Measurements from ENCODE around the gene ZNF804A. TPM values are rescaled to one million over a fixed set of nuclear protein-coding genes. Genes with fewer than 3 reads are reported as not detected.

ZNF804A gene
- total and polyA plus RNA-seq, 5 experiments from 2014 or later: not detected

- H3K9me3 Mint-ChIP-seq: peaks cover 0 to 7% (median 0%) of the 10 kb centered on the region in 9 donors
- H3K4me3 Mint-ChIP-seq: no peak overlapping the region
- peaks cover 0 to 1% (median 0%) of the 10 kb centered on the region in 5 donors for H3K27me3 Mint-ChIP-seq
- POLR2A ChIA-PET: no interaction called here
- ATAC-seq (no peak), DNase-seq (no peak)
- no peaks in the 10 kb centered on the region for H3K4me1 Mint-ChIP-seq
- H3K27ac Mint-ChIP-seq: no peak overlapping the region
- H3K36me3 Mint-ChIP-seq: no peaks in the 10 kb centered on the region
These were observed 87.9 kb downstream of the ZNF804A start for GRCh38 chr2:184685999-184686841.

GRCh38 chr2:184689638-184690037, 91.3 kb downstream of the ZNF804A start:
- DNase-seq (no peak), ATAC-seq (no peak)
- peaks cover 0 to 1% (median 0%) of the 10 kb centered on the region in 5 donors for H3K27me3 Mint-ChIP-seq
- no peak overlapping the region for H3K4me3 Mint-ChIP-seq
- H3K9me3 Mint-ChIP-seq: peaks cover 0 to 7% (median 0%) of the 10 kb centered on the region in 9 donors
- H3K27ac Mint-ChIP-seq: no peak overlapping the region
- no peaks in the 10 kb centered on the region for H3K36me3 Mint-ChIP-seq
- POLR2A ChIA-PET: no interaction called here
- H3K4me1 Mint-ChIP-seq: no peaks in the 10 kb centered on the region

GRCh38 chr2:184692141-184692734, 93.9 kb downstream of the ZNF804A start:
- Mint-ChIP-seq H3K27me3 (peaks cover 0 to 1% (median 0%) of the 10 kb centered on the region in 5 donors), H3K36me3 (no peaks in the 10 kb centered on the region)
- DNase-seq: no peak

GRCh38 chr2:184696644-184697043, 98.3 kb downstream of the ZNF804A start:
- ATAC-seq (no peak), DNase-seq (no peak)
- Mint-ChIP-seq H3K27me3 (no peaks in the 10 kb centered on the region), H3K4me1 (no peaks in the 10 kb centered on the region), H3K27ac (no peak overlapping the region), H3K36me3 (no peaks in the 10 kb centered on the region), H3K9me3 (peaks cover 0 to 2% (median 0%) of the 10 kb centered on the region in 9 donors), H3K4me3 (no peak overlapping the region)
- POLR2A ChIA-PET: no interaction called here

More at GRCh38 chr2:184692141-184692734, 93.9 kb downstream of the ZNF804A start:
- Mint-ChIP-seq H3K27ac (no peak overlapping the region), H3K4me3 (no peak overlapping the region), H3K4me1 (no peaks in the 10 kb centered on the region), H3K9me3 (peaks cover 0 to 3% (median 0%) of the 10 kb centered on the region in 9 donors)
- POLR2A ChIA-PET: no interaction called here
- no peak for ATAC-seq

- Mint-ChIP-seq H3K9me3 (peaks cover 0 to 4% (median 0%) of the 10 kb centered on the region in 9 donors), H3K4me3 (no peak overlapping the region), H3K27me3 (no peaks in the 10 kb centered on the region), H3K27ac (no peak overlapping the region), H3K4me1 (no peaks in the 10 kb centered on the region), H3K36me3 (no peaks in the 10 kb centered on the region)
- no peak for ATAC-seq
- no peak for DNase-seq
- POLR2A ChIA-PET: no interaction called here
These were observed 100.1 kb downstream of the ZNF804A start for GRCh38 chr2:184698476-184698875.

- no peaks in the 10 kb centered on the region for H3K27me3 Mint-ChIP-seq
- peaks cover 0 to 22% (median 7%) of the 10 kb centered on the region in 9 donors for H3K9me3 Mint-ChIP-seq
- POLR2A ChIA-PET: no interaction called here
- ATAC-seq (no peak), DNase-seq (no peak)
- H3K36me3 Mint-ChIP-seq: no peaks in the 10 kb centered on the region
- no peak overlapping the region for H3K27ac Mint-ChIP-seq
- H3K4me3 Mint-ChIP-seq: no peak overlapping the region
- no peaks in the 10 kb centered on the region for H3K4me1 Mint-ChIP-seq
These were observed 123.6 kb downstream of the ZNF804A start for GRCh38 chr2:184721881-184722280.

- DNase-seq: no peak
- ATAC-seq: no peak
- Mint-ChIP-seq H3K4me1 (no peaks in the 10 kb centered on the region), H3K27me3 (no peaks in the 10 kb centered on the region), H3K36me3 (no peaks in the 10 kb centered on the region), H3K4me3 (no peak overlapping the region), H3K27ac (no peak overlapping the region), H3K9me3 (peaks cover 0 to 6% (median 0%) of the 10 kb centered on the region in 9 donors)
- POLR2A ChIA-PET: no interaction called here
These were observed 129.5 kb downstream of the ZNF804A start for GRCh38 chr2:184727813-184728212.

- ATAC-seq: no peak
- no peak for DNase-seq
- Mint-ChIP-seq H3K9me3 (peaks cover 0 to 6% (median 0%) of the 10 kb centered on the region in 9 donors), H3K36me3 (no peaks in the 10 kb centered on the region), H3K27me3 (no peaks in the 10 kb centered on the region), H3K27ac (no peak overlapping the region), H3K4me3 (no peak overlapping the region), H3K4me1 (no peaks in the 10 kb centered on the region)
- POLR2A ChIA-PET: no interaction called here
These were observed 130.1 kb downstream of the ZNF804A start for GRCh38 chr2:184728411-184728810.

- Mint-ChIP-seq H3K36me3 (no peaks in the 10 kb centered on the region), H3K9me3 (peaks cover 0 to 6% (median 0%) of the 10 kb centered on the region in 9 donors), H3K4me1 (no peaks in the 10 kb centered on the region), H3K27me3 (no peaks in the 10 kb centered on the region), H3K4me3 (no peak overlapping the region), H3K27ac (no peak overlapping the region)
- POLR2A ChIA-PET: no interaction called here
- DNase-seq: no peak
- no peak for ATAC-seq
These were observed 131.3 kb downstream of the ZNF804A start for GRCh38 chr2:184729581-184729980.

- no peak for ATAC-seq
- POLR2A ChIA-PET: no interaction called here
- DNase-seq: no peak
- H3K4me3 Mint-ChIP-seq: no peak overlapping the region
- no peak overlapping the region for H3K27ac Mint-ChIP-seq
- H3K27me3 Mint-ChIP-seq: no peaks in the 10 kb centered on the region
- peaks cover 0 to 7% (median 0%) of the 10 kb centered on the region in 9 donors for H3K9me3 Mint-ChIP-seq
- no peaks in the 10 kb centered on the region for H3K4me1 Mint-ChIP-seq
- H3K36me3 Mint-ChIP-seq: no peaks in the 10 kb centered on the region
These were observed 132.0 kb downstream of the ZNF804A start for GRCh38 chr2:184730288-184730687.

- Mint-ChIP-seq H3K4me1 (no peaks in the 10 kb centered on the region), H3K27ac (no peak overlapping the region), H3K27me3 (no peaks in the 10 kb centered on the region), H3K9me3 (peaks cover 0 to 10% (median 0%) of the 10 kb centered on the region in 9 donors), H3K36me3 (no peaks in the 10 kb centered on the region), H3K4me3 (no peak overlapping the region)
- ATAC-seq (no peak), DNase-seq (no peak)
- POLR2A ChIA-PET: no interaction called here
These were observed 136.0 kb downstream of the ZNF804A start for GRCh38 chr2:184734338-184734737.

GRCh38 chr2:184735611-184736010, 137.3 kb downstream of the ZNF804A start:
- DNase-seq: no peak
- no peaks in the 10 kb centered on the region for H3K36me3 Mint-ChIP-seq
- H3K4me1 Mint-ChIP-seq: no peaks in the 10 kb centered on the region
- H3K27me3 Mint-ChIP-seq: no peaks in the 10 kb centered on the region
- peaks cover 0 to 10% (median 2%) of the 10 kb centered on the region in 9 donors for H3K9me3 Mint-ChIP-seq
- no peak overlapping the region for H3K4me3 Mint-ChIP-seq
- ATAC-seq: no peak
- no peak overlapping the region for H3K27ac Mint-ChIP-seq
- POLR2A ChIA-PET: no interaction called here

- Mint-ChIP-seq H3K27ac (no peak overlapping the region), H3K4me1 (no peaks in the 10 kb centered on the region), H3K4me3 (no peak overlapping the region), H3K9me3 (peaks cover 0 to 20% (median 2%) of the 10 kb centered on the region in 9 donors), H3K36me3 (no peaks in the 10 kb centered on the region), H3K27me3 (no peaks in the 10 kb centered on the region)
- POLR2A ChIA-PET: no interaction called here
- ATAC-seq (no peak), DNase-seq (no peak)
These were observed 144.8 kb downstream of the ZNF804A start for GRCh38 chr2:184743096-184743495.
